ENCODE data around the gene NAGS.
"Not testable (repeated sequence)": the region's sequence is repeated elsewhere in the genome, so short reads cannot be mapped to it uniquely, and the experiment has no call there.

The NAGS gene

GRCh38 chr17:44044071-44044470 is 39.6 kb downstream of the NAGS start:
- no peak for DNase-seq

- DNase-seq, result no peak
These were observed 41.1 kb downstream of the NAGS start for GRCh38 chr17:44045486-44045885.

GRCh38 chr17:44046893-44047292 is 42.5 kb downstream of the NAGS start:
- not testable (repeated sequence) for DNase-seq

- DNase-seq, result peak; percentile 69
These were observed 45.1 kb downstream of the NAGS start for GRCh38 chr17:44049294-44050060.

- no peak for DNase-seq
These were observed 48.9 kb downstream of the NAGS start for GRCh38 chr17:44053125-44053872.

All from right hindlimb (tissue), 1 donor.